PFSK-1 (cell line): ENCODE measurements around the gene EGFL6.

ENCODE experiments used
- POLR2AphosphoS5 ChIP-seq: IDR thresholded peaks from 2 replicates; pipeline ENCODE4 v1.6.1; 2012; ENCODE audit warnings: low read depth, mild to moderate bottlenecking, control low read depth, low read length, moderate library complexity
- REST ChIP-seq, 2 experiments: IDR thresholded peaks; 2 replicates each; pipeline versions ENCODE4 v1.6.1 to v1.8.0; 2011 to 2012; ENCODE audit warnings: low read depth in 2 of 2, low read length in 2 of 2, control low read depth in 1 of 2, inconsistent platforms in 1 of 2, mild to moderate bottlenecking in 1 of 2, moderate library complexity in 1 of 2; ENCODE audit not compliant: insufficient read depth in 1 of 2
- SIN3A ChIP-seq: IDR thresholded peaks from 2 replicates; pipeline ENCODE4 v1.6.1; 2012; ENCODE audit warnings: mild to moderate bottlenecking, low read length, moderate library complexity, borderline replicate concordance; ENCODE audit not compliant: insufficient read depth

- TF ChIP-seq REST (IDR thresholded peaks at IDR 0.05; ENCODE audit: insufficient read depth in 1 of 2, low read depth in 2 of 2, low read length in 2 of 2) (no peak), POLR2AphosphoS5 (no peak), SIN3A (no peak)
Observed at GRCh38 chrX:13522811-13523210, 46.6 kb upstream of the EGFL6 start.
